Hepatocyte (in vitro differentiated cells): Measurements from ENCODE around the gene PRSS16.

ENCODE experiments used
- EZH2 ChIP-seq: fragments of 200-600 bp; sonication (generic); IDR thresholded peaks from 2 replicates; pipeline ENCODE4 v1.6.1; 2016; ENCODE audit warnings: antibody characterized with exemption, mild to moderate bottlenecking, borderline replicate concordance
- TF ChIP-seq, protein P1 (sequence below): fragments of 200-600 bp; sonication (generic); IDR thresholded peaks from 2 replicates; pipeline ENCODE4 v1.5.1; 2016; ENCODE audit warnings: antibody characterized with exemption, mild to moderate bottlenecking; ENCODE audit not compliant: poor library complexity

DNA sequence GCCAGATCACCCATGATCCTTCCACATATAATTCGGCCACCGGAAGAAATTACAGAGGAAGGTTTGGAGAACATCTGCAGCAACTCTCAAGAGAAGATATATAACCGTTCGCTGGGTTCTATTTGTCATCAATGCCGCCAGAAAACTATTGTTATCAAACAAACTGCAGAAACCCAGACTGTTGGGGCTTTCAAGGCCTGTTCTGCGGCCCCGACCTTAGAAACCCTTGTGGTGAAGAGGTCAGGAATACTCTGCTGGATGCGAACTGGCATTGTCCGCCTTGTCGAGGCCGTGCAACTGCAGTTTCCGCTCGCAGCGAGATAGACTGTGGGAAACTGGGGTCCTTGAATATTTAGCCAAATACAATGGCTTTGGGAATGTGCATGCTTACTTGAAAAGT is 21.3 kb downstream of the PRSS16 start:
- TF ChIP-seq, protein P1, sequence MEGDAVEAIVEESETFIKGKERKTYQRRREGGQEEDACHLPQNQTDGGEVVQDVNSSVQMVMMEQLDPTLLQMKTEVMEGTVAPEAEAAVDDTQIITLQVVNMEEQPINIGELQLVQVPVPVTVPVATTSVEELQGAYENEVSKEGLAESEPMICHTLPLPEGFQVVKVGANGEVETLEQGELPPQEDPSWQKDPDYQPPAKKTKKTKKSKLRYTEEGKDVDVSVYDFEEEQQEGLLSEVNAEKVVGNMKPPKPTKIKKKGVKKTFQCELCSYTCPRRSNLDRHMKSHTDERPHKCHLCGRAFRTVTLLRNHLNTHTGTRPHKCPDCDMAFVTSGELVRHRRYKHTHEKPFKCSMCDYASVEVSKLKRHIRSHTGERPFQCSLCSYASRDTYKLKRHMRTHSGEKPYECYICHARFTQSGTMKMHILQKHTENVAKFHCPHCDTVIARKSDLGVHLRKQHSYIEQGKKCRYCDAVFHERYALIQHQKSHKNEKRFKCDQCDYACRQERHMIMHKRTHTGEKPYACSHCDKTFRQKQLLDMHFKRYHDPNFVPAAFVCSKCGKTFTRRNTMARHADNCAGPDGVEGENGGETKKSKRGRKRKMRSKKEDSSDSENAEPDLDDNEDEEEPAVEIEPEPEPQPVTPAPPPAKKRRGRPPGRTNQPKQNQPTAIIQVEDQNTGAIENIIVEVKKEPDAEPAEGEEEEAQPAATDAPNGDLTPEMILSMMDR, result no peak
- TF ChIP-seq EZH2, result no peak
